ENCODE measurements around the gene ERCC8.

ERCC8 gene

GRCh38 chr5:60835554-60835953, 109.3 kb downstream of the ERCC8 start:
- DNase-seq (ENCODE audit: low read depth in 2 of 2) = no peak

- DNase-seq (ENCODE audit: low read depth in 2 of 2) = no peak
These were observed 111.3 kb downstream of the ERCC8 start for GRCh38 chr5:60833520-60833919.

- no peak for DNase-seq (ENCODE audit: low read depth in 2 of 2)
These were observed 114.2 kb downstream of the ERCC8 start for GRCh38 chr5:60830581-60831127.

GRCh38 chr5:60829490-60830266, 115.2 kb downstream of the ERCC8 start:
- no peak for DNase-seq (ENCODE audit: low read depth in 2 of 2)

- DNase-seq (ENCODE audit: low read depth in 2 of 2) = no peak
These were observed 117.7 kb downstream of the ERCC8 start for GRCh38 chr5:60827201-60827600.

GRCh38 chr5:60826653-60827052, 118.2 kb downstream of the ERCC8 start:
- no peak for DNase-seq (ENCODE audit: low read depth in 2 of 2)

Data from stimulated activated CD4-positive, alpha-beta T cell treated with anti-CD3 and anti-CD28 coated beads, Interleukin-1b, Interleukin-23, amount 100 ng/mL, for 1 hour (primary cell).